GM12878 (cell line): ENCODE results near the gene CLCN2. TPM values are rescaled to one million over a fixed set of nuclear protein-coding genes. Genes with fewer than 3 reads are reported as not detected.

Experiments used
- ATAC-seq: fragments of 200-7000 bp; cut with Tn5 transposase; 3 replicates; pipeline ENCODE4 v1.9.1; 2020; ENCODE audit warnings: mild to moderate bottlenecking, moderate library complexity
- BruUV-seq: library from RNA; stranded (reverse); fragments of 400-500 nt; replicated peaks from 2 replicates; lab custom pipeline; 2021; lab: Mats Ljungman, UMichigan
- CTCF ChIA-PET: fragments of 300-600 bp; sonication (Branson Sonifier 250); formaldehyde crosslinking; extraction: SDS; loops from one replicate; lab custom pipeline; 2021; ENCODE audit warnings: inconsistent platforms; lab: Yijun Ruan, JAX
- POLR2A ChIA-PET: fragments of 350-600 bp; formaldehyde crosslinking; extraction: SDS; loops from one replicate; lab custom pipeline; 2021; ENCODE audit warnings: inconsistent platforms; lab: Charles Lee
- RAD21 ChIA-PET: fragments of 300-600 bp; sonication (Branson Sonifier 250); formaldehyde crosslinking; loops from one replicate; lab custom pipeline; 2023; ENCODE audit warnings: antibody characterized with exemption; ENCODE audit not compliant: unreplicated experiment; lab: Charles Lee
- SMC1A ChIA-PET: fragments of 300-600 bp; sonication (Branson Sonifier 250); formaldehyde crosslinking; loops from one replicate; lab custom pipeline; 2023; ENCODE audit not compliant: unreplicated experiment, uncharacterized antibody; lab: Charles Lee
- DNase-seq: peaks from one replicate; pipeline ENCODE4 v3.0.0-alpha.2; 2011; ENCODE audit warnings: low read depth, low spot score
- FAIRE-seq: peaks from 3 replicates; lab custom pipeline; 2011; peaks lifted over from hg19 to GRCh38; lab: Jason Lieb, UNC
- H2AFZ ChIP-seq: 2 replicates; pipeline ENCODE4 v1.6.0; 2011; ENCODE audit warnings: low read depth, low read length, control low read depth; ENCODE audit not compliant: control insufficient read depth
- H3K27ac ChIP-seq: 2 replicates; pipeline ENCODE4 v1.5.1; 2011; ENCODE audit warnings: control low read depth; ENCODE audit not compliant: control insufficient read depth, insufficient read depth
- H3K27me3 ChIP-seq, 2 experiments: replicated peaks in 1 of 2; 2 replicates each; pipeline versions ENCODE4 v1.6.0 to v1.6.1; 2011; ENCODE audit warnings: low read length in 1 of 2; ENCODE audit not compliant: control insufficient read depth in 2 of 2, insufficient read depth in 2 of 2
- H3K36me3 ChIP-seq, 2 experiments: 2 replicates each; pipeline ENCODE4 v1.5.1; 2011; ENCODE audit warnings: low read length in 1 of 2; ENCODE audit not compliant: control insufficient read depth in 2 of 2, insufficient read depth in 2 of 2
- H3K4me1 ChIP-seq: 2 replicates; pipeline ENCODE4 v1.6.1; 2011; ENCODE audit warnings: mild to moderate bottlenecking, low read length, moderate library complexity, mixed read lengths; ENCODE audit not compliant: control insufficient read depth, insufficient read depth
- H3K4me2 ChIP-seq: 2 replicates; pipeline ENCODE4 v1.6.0; 2011; ENCODE audit warnings: control low read depth; ENCODE audit not compliant: control insufficient read depth, insufficient read depth
- H3K4me3 ChIP-seq: fragments of 200-600 bp; sonication (generic); 2 replicates; pipeline ENCODE4 v1.5.1; 2016
- H3K79me2 ChIP-seq: 2 replicates; pipeline ENCODE4 v1.6.0; 2011; ENCODE audit warnings: low read length; ENCODE audit not compliant: control insufficient read depth, insufficient read depth
- H3K9ac ChIP-seq: 2 replicates; pipeline ENCODE4 v1.8.0; 2011; ENCODE audit warnings: low read length, control low read depth, mixed read lengths; ENCODE audit not compliant: control insufficient read depth, insufficient read depth
- H3K9me3 ChIP-seq: replicated peaks from 3 replicates; pipeline ENCODE4 v1.5.1; 2011; ENCODE audit warnings: mild to moderate bottlenecking, low read length; ENCODE audit not compliant: control insufficient read depth, insufficient read depth
- H4K20me1 ChIP-seq: 2 replicates; pipeline ENCODE4 v1.6.0; 2011; ENCODE audit not compliant: control insufficient read depth, insufficient read depth
- BMI1 ChIP-seq: fragments of 450-650 bp; IDR thresholded peaks from 2 replicates; pipeline ENCODE4 v1.6.1; 2016; ENCODE audit warnings: mild to moderate bottlenecking, moderate library complexity, borderline replicate concordance
- CBX5 ChIP-seq: sonication (generic); IDR thresholded peaks from 2 replicates; pipeline ENCODE4 v1.6.1; 2016; ENCODE audit warnings: low read depth, moderate library complexity, mild to moderate bottlenecking, inconsistent platforms
- CREB1 ChIP-seq: IDR thresholded peaks from 2 replicates; pipeline ENCODE4 v1.6.1; 2012; ENCODE audit warnings: low read depth, mild to moderate bottlenecking, inconsistent platforms
- ETV6 ChIP-seq, 2 experiments: fragments of 450-650 bp in 1 of 2; IDR thresholded peaks in 1 of 2; conservative IDR thresholded peaks in 1 of 2; 2 replicates each; pipeline ENCODE4 v1.6.1; 2014; ENCODE audit warnings: antibody characterized with exemption in 1 of 2, borderline replicate concordance in 1 of 2, low read depth in 1 of 2, mild to moderate bottlenecking in 1 of 2, moderate library complexity in 1 of 2
- HDAC6 ChIP-seq: fragments of 200-600 bp; sonication (generic); IDR thresholded peaks from one replicate; pipeline ENCODE4 v1.8.0; 2017; ENCODE audit warnings: antibody characterized with exemption; ENCODE audit not compliant: unreplicated experiment
- JUND ChIP-seq: IDR thresholded peaks from 2 replicates; pipeline ENCODE4 v1.6.1; 2012; ENCODE audit warnings: low read depth, mild to moderate bottlenecking, low read length, improper control_type of control experiment, moderate library complexity
- MTA3 ChIP-seq: IDR thresholded peaks from 2 replicates; pipeline ENCODE4 v1.6.1; 2012; ENCODE audit warnings: low read length, inconsistent platforms, borderline replicate concordance
- RELB ChIP-seq: fragments of 450-650 bp; IDR thresholded peaks from 2 replicates; pipeline ENCODE4 v1.6.1; 2017; ENCODE audit warnings: low read depth, mild to moderate bottlenecking, moderate library complexity
- RFX5 ChIP-seq: IDR thresholded peaks from 2 replicates; pipeline ENCODE4 v1.6.1; 2011; ENCODE audit warnings: low read depth, low read length, improper control_type of control experiment
- RUNX3 ChIP-seq: IDR thresholded peaks from 2 replicates; pipeline ENCODE4 v1.6.1; 2012; ENCODE audit warnings: low read length, inconsistent platforms
- SREBF1 ChIP-seq: IDR thresholded peaks from 2 replicates; pipeline ENCODE4 v1.6.1; 2012; ENCODE audit warnings: mild to moderate bottlenecking, low read length
- SUPT20H ChIP-seq: IDR thresholded peaks from 2 replicates; pipeline ENCODE4 v1.6.1; 2011; ENCODE audit warnings: low read depth, mild to moderate bottlenecking, low read length, moderate library complexity, borderline replicate concordance; ENCODE audit not compliant: control insufficient read depth
- TBL1XR1 ChIP-seq: IDR thresholded peaks from 2 replicates; pipeline ENCODE4 v1.6.1; 2012; ENCODE audit warnings: low read depth, low read length, improper control_type of control experiment
- ZNF384 ChIP-seq: IDR thresholded peaks from 2 replicates; pipeline ENCODE4 v1.6.1; 2012; ENCODE audit warnings: low read depth, mild to moderate bottlenecking, low read length, improper control_type of control experiment, borderline replicate concordance
- WGBS: methylation state at CpG from one replicate; pipeline ENCODE4 v1.1.6; 2016; ENCODE audit warnings: low lambda C conversion rate; ENCODE audit not compliant: insufficient replicate concordance, insufficient coverage; ENCODE audit errors: missing lambda C conversion rate; 5-methylcytosine and 5-hydroxymethylcytosine counted together
- in situ Hi-C: fragments of 300-500 bp; cut with MboI; formaldehyde crosslinking; loops from 9 replicates; pipeline ENCODE4 v1.14.3; 2018; ENCODE audit warnings: mixed read lengths
- intact Hi-C: fragments of 100-400 bp; cut with micrococcal nuclease; formaldehyde crosslinking; loops from one replicate; pipeline ENCODE4 v1.14.2; 2022; ENCODE audit not compliant: unreplicated experiment
- polyA plus RNA-seq, 11 experiments: library from polyadenylated mRNA; depleted of rRNA in 4 of 11; unstranded in 6 of 11; stranded (reverse) in 5 of 11; fragments of >200 nt; fragmentation: Nextera tagmentation in 4 of 11; fragmentation: Illumina TruSeq in 1 of 11; extraction: Ambion mirVana in 4 of 11; extraction: Trizol in 1 of 11; gene quantifications; 1 replicate in 1 of 11; 2 replicates in 10 of 11; pipeline versions ENCODE4 v1.2.1 to v1.2.3, GENCODE V29; 2011 to 2016; ENCODE audit warnings: inconsistent platforms in 2 of 11, missing spikeins in 2 of 11, low read depth in 1 of 11
- total RNA-seq, 4 experiments: library from RNA; depleted of rRNA in 3 of 4; stranded (reverse); fragments of >200 nt in 3 of 4; fragmentation: Illumina TruSeq in 1 of 4; extraction: Trizol in 1 of 4; gene quantifications; 2 replicates each; pipeline versions ENCODE4 v1.2.1 to v1.2.3, GENCODE V29; 2013 to 2021
- TF ChIP-seq, protein P1 (sequence below): fragments of 450-650 bp; IDR thresholded peaks from 2 replicates; pipeline ENCODE4 v1.6.1; 2018; ENCODE audit warnings: borderline replicate concordance, mild to moderate bottlenecking; ENCODE audit not compliant: partially characterized antibody

Gene CLCN2
- total and polyA plus RNA-seq, 10 of the 15 experiments (the other 5 are each of a cell fraction or from before 2014, with no cell fraction given): 0.13 to 2.6 (median 0.85) TPM; not detected in 1

- H3K9me3 ChIP-seq: no peaks in the 10 kb centered on the region
- ChIA-PET POLR2A (no interaction called here), RAD21 (no interaction called here), SMC1A (interaction anchor here (0.6 to 0.8 kb wide), 2 partner anchors 18 to 222 kb away, joined by 3 read pairs; no protein-coding TSS in a partner anchor)
- ATAC-seq: no peak
- no peak for FAIRE-seq
- H4K20me1 ChIP-seq: no peaks in the 10 kb centered on the region
- H3K4me3 ChIP-seq: no peak overlapping the region
- no TSS peak for BruUV-seq
- H2AFZ ChIP-seq: no peak overlapping the region
- no peaks in the 10 kb centered on the region for H3K4me1 ChIP-seq
- intact Hi-C loops: no loop called here
- no peaks in the 10 kb centered on the region for H3K79me2 ChIP-seq
- no peak overlapping the region for H3K4me2 ChIP-seq
- H3K27ac ChIP-seq: no peak overlapping the region
- H3K9ac ChIP-seq: no peak overlapping the region
- in situ Hi-C loops: no loop called here
- DNase-seq: no peak
- TF ChIP-seq BMI1 (no peak), SREBF1 (no peak), RUNX3 (no peak), SUPT20H (no peak), RELB (no peak), CBX5 (no peak), ETV6 (conservative IDR thresholded peaks at IDR 0.05 in 1 of 2, IDR thresholded peaks at IDR 0.05 in 1 of 2; ENCODE audit: borderline replicate concordance in 1 of 2, low read depth in 1 of 2) (no peak), MTA3 (no peak), JUND (no peak), CREB1 (no peak), HDAC6 (no peak), RFX5 (no peak), TBL1XR1 (no peak), ZNF384 (no peak)
- TF ChIP-seq, protein P1, sequence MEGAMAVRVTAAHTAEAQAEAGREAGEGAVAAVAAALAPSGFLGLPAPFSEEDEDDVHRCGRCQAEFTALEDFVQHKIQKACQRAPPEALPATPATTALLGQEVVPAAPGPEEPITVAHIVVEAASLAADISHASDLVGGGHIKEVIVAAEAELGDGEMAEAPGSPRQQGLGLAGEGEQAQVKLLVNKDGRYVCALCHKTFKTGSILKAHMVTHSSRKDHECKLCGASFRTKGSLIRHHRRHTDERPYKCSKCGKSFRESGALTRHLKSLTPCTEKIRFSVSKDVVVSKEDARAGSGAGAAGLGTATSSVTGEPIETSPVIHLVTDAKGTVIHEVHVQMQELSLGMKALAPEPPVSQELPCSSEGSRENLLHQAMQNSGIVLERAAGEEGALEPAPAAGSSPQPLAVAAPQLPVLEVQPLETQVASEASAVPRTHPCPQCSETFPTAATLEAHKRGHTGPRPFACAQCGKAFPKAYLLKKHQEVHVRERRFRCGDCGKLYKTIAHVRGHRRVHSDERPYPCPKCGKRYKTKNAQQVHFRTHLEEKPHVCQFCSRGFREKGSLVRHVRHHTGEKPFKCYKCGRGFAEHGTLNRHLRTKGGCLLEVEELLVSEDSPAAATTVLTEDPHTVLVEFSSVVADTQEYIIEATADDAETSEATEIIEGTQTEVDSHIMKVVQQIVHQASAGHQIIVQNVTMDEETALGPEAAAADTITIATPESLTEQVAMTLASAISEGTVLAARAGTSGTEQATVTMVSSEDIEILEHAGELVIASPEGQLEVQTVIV: no peak
- TF ChIP-seq, all 136 proteins: peak for 0
- 3% methylated on average over 5 of the region's 5 CpGs for WGBS
- Histone ChIP-seq H3K36me3 (no peaks in the 10 kb centered on the region), H3K27me3 (peaks cover 0 to 4% of the 10 kb centered on the region in 2 experiments)
- CTCF ChIA-PET: no interaction called here
Measured at GRCh38 chr3:184389384-184389783, 28.0 kb upstream of the CLCN2 start.
